ENCODE results near the gene GZMM. TPM values are rescaled to one million over a fixed set of nuclear protein-coding genes. Genes with fewer than 3 reads are reported as not detected.

Gene GZMM
- total RNA-seq, 6 donors from 2014 or later: 2.3 to 6.1 (median 3.8) TPM; not detected in 2

- DNase-seq (peak in 1 of 2 donors; percentile 75), ATAC-seq (ENCODE audit: low FRiP score in 2 of 2) (no peak)
- Histone ChIP-seq H3K9me3 (no peaks in the 10 kb centered on the region), H3K4me3 (no peak overlapping the region), H3K36me3 (no peaks in the 10 kb centered on the region), H3K4me1 (peaks cover 8 to 18% (median 15%) of the 10 kb centered on the region in 4 donors), H3K27ac (no peak overlapping the region), H3K27me3 (peaks cover 5 to 30% (median 19%) of the 10 kb centered on the region in 4 donors)
- 26 to 60% methylated on average over 7 to 12 of the region's 26 CpGs for WGBS, 2 donors
- no peak for TF ChIP-seq CTCF (IDR thresholded peaks at IDR 0.05)
- no peak for TF ChIP-seq POLR2AphosphoS5 (IDR thresholded peaks at IDR 0.05)
- TF ChIP-seq EP300 (IDR thresholded peaks at IDR 0.05): no peak
- TF ChIP-seq POLR2A (IDR thresholded peaks at IDR 0.05): no peak
Measured at GRCh38 chr19:498511-498891, 45.4 kb upstream of the GZMM start.

GRCh38 chr19:498977-499623, 44.8 kb upstream of the GZMM start:
- Histone ChIP-seq H3K4me1 (peaks cover 8 to 18% (median 15%) of the 10 kb centered on the region in 4 donors), H3K9me3 (no peaks in the 10 kb centered on the region), H3K4me3 (no peak overlapping the region), H3K27me3 (peaks cover 5 to 30% (median 19%) of the 10 kb centered on the region in 4 donors), H3K36me3 (no peaks in the 10 kb centered on the region), H3K27ac (no peak overlapping the region)
- DNase-seq (peak in 1 of 2 donors; percentile 33), ATAC-seq (ENCODE audit: low FRiP score in 2 of 2) (no peak)
- no peak for TF ChIP-seq EP300 (IDR thresholded peaks at IDR 0.05)
- TF ChIP-seq CTCF (IDR thresholded peaks at IDR 0.05): no peak
- no peak for TF ChIP-seq POLR2AphosphoS5 (IDR thresholded peaks at IDR 0.05)
- TF ChIP-seq POLR2A (IDR thresholded peaks at IDR 0.05): no peak
- 78% methylated on average over 31 of the region's 31 CpGs for WGBS, 2 donors

- 86 to 87% methylated on average over 13 to 17 of the region's 17 CpGs for WGBS, 2 donors
- H3K36me3 ChIP-seq: no peaks in the 10 kb centered on the region
Measured at GRCh38 chr19:501646-502045, 42.2 kb upstream of the GZMM start.

DNA sequence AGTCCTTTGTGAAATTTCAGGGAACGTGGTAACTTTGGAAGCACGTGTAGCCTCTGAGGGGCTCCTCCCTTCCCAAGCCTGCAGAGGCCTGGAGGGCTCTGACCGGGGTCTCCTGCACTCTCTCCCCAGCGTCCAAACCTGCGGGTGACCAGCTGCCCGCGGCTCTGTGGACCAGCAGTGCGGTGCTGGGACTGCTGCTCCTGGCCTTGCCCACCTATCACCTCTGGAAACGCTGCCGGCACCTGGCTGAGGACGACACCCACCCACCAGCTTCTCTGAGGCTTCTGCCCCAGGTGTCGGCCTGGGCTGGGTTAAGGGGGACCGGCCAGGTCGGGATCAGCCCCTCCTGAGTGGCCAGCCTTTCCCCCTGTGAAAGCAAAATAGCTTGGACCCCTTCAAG, 39.2 kb upstream of the GZMM start:
- 93 to 96% methylated on average over 9 to 12 of the region's 14 CpGs for WGBS, 2 donors
- H3K27ac ChIP-seq: no peak overlapping the region
- TF ChIP-seq POLR2A (IDR thresholded peaks at IDR 0.05): no peak
- TF ChIP-seq CTCF (IDR thresholded peaks at IDR 0.05): no peak
- no peak for TF ChIP-seq EP300 (IDR thresholded peaks at IDR 0.05)
- TF ChIP-seq POLR2AphosphoS5 (IDR thresholded peaks at IDR 0.05): no peak
- DNase-seq: peak in 1 of 2 donors; percentile 68
- H3K27me3 ChIP-seq: no peaks in the 10 kb centered on the region
- H3K4me3 ChIP-seq: no peak overlapping the region
- peaks cover 0 to 5% (median 1%) of the 10 kb centered on the region in 4 donors for H3K36me3 ChIP-seq
- H3K9me3 ChIP-seq: no peaks in the 10 kb centered on the region
- no peak for ATAC-seq (ENCODE audit: low FRiP score in 2 of 2)
- peaks cover 15 to 24% (median 18%) of the 10 kb centered on the region in 4 donors for H3K4me1 ChIP-seq

More at GRCh38 chr19:501646-502045, 42.2 kb upstream of the GZMM start:
- no peak overlapping the region for H3K4me3 ChIP-seq
- peaks cover 5 to 18% (median 14%) of the 10 kb centered on the region in 4 donors for H3K27me3 ChIP-seq
- no peak for TF ChIP-seq POLR2AphosphoS5 (IDR thresholded peaks at IDR 0.05)
- H3K27ac ChIP-seq: peak overlapping the region in 1 of 4 donors; percentile 26
- peaks cover 13 to 18% (median 14%) of the 10 kb centered on the region in 4 donors for H3K4me1 ChIP-seq
- no peak for DNase-seq
- no peaks in the 10 kb centered on the region for H3K9me3 ChIP-seq
- no peak for ATAC-seq (ENCODE audit: low FRiP score in 2 of 2)

DNA sequence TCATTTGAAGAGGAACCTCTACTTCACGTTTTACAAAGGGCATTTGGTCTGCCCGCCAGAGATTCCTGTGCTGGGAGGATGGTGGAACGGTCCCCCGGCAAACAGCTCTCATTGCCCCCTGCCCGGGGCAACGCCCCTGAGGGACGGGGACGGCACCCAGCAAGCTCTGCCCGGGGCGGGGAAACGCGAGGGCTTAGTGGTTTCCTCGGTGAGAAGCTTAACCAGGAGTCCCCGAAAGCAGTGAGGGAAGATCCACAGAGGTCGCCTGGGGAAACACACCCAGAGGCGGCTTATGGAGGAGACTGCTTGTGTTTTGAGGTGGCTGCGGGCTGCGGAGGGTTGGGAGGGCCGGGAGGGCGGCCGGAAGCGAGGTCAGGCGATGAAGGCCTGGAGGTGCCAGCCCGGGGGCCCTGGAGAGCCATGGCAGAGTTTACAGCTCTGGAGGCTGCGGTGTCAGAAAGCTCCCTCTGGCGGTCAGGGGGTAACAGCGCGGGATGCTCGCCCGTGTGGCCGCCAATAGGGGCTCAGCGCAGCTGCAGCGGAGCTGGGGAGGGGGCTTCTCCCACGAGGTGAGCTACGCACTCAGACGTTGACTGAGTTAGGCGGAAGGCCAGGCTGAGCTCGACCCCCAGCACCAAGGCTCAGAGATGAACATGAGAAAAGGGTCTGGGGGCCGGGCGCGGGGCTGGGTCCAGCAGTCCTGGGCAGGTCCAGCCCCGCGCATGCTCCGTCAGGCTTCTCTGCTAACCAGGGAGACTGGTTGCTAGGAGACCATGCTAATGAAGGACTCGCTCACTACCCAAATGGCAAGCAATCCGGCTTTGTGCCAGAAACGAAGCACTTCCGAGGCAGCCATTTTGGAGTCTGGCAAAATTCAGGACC, 37.2 kb upstream of the GZMM start:
- no peaks in the 10 kb centered on the region for H3K9me3 ChIP-seq

More for the DNA sequence above, 37.2 kb upstream of the GZMM start:
- H3K27ac ChIP-seq: peak overlapping the region; percentile 79 to 98 (median 96)
- peak; percentile 90 to 99 (median 98) for TF ChIP-seq CTCF (IDR thresholded peaks at IDR 0.05)
- TF ChIP-seq POLR2A (IDR thresholded peaks at IDR 0.05): peak in 1 of 4 donors; percentile 2
- TF ChIP-seq EP300 (IDR thresholded peaks at IDR 0.05): no peak
- ATAC-seq (ENCODE audit: low FRiP score in 2 of 2) (peak; percentile 93 to 95), DNase-seq (peak; percentile 94 to 99)
- peaks cover 30 to 42% (median 32%) of the 10 kb centered on the region in 4 donors for H3K4me1 ChIP-seq
- WGBS, 2 donors: 4% methylated on average over 28 to 37 of the region's 48 CpGs
- H3K4me3 ChIP-seq: peak overlapping the region; percentile 58 to 100 (median 82)
- no peaks in the 10 kb centered on the region for H3K27me3 ChIP-seq
- peaks cover 0 to 7% (median 2%) of the 10 kb centered on the region in 4 donors for H3K36me3 ChIP-seq

All from upper lobe of left lung (tissue), 6 donors.